Coronary artery (tissue), 2 donors: ENCODE results near the gene PGAM1.
"Not testable (repeated sequence)": the region's sequence is repeated elsewhere in the genome, so short reads cannot be mapped to it uniquely, and the experiment has no call there.

Experiments used
- DNase-seq: peaks from one replicate; pipeline ENCODE4 v3.0.0-alpha.2; 2017; ENCODE audit warnings: low spot score
- H3K27ac ChIP-seq, 2 donors: fragments of 200-600 bp; sonication (generic); one replicate each; pipeline ENCODE4 v1.5.1; 2016 to 2019
- H3K4me3 ChIP-seq: fragments of 200-600 bp; sonication (generic); 2 replicates; pipeline ENCODE4 v1.5.1; 2016; ENCODE audit warnings: mild to moderate bottlenecking, moderate library complexity
- TF ChIP-seq, protein P1 (sequence below): fragments of 200-600 bp; sonication (generic); IDR thresholded peaks from one replicate; pipeline ENCODE4 v1.5.1; 2019; ENCODE audit warnings: antibody characterized with exemption

Gene PGAM1

GRCh38 chr10:97407952-97408248, 18.1 kb upstream of the PGAM1 start:
- no peak overlapping the region for H3K27ac ChIP-seq
- TF ChIP-seq, protein P1, sequence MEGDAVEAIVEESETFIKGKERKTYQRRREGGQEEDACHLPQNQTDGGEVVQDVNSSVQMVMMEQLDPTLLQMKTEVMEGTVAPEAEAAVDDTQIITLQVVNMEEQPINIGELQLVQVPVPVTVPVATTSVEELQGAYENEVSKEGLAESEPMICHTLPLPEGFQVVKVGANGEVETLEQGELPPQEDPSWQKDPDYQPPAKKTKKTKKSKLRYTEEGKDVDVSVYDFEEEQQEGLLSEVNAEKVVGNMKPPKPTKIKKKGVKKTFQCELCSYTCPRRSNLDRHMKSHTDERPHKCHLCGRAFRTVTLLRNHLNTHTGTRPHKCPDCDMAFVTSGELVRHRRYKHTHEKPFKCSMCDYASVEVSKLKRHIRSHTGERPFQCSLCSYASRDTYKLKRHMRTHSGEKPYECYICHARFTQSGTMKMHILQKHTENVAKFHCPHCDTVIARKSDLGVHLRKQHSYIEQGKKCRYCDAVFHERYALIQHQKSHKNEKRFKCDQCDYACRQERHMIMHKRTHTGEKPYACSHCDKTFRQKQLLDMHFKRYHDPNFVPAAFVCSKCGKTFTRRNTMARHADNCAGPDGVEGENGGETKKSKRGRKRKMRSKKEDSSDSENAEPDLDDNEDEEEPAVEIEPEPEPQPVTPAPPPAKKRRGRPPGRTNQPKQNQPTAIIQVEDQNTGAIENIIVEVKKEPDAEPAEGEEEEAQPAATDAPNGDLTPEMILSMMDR, result no peak
- no peak overlapping the region for H3K4me3 ChIP-seq
- no peak for DNase-seq

- H3K27ac ChIP-seq, result peak overlapping the region in 1 of 2 donors; percentile 7
- TF ChIP-seq, protein P1, result no peak
- DNase-seq, result no peak
- H3K4me3 ChIP-seq, result no peak overlapping the region
These were observed 17.4 kb upstream of the PGAM1 start for GRCh38 chr10:97408496-97408992.

DNA sequence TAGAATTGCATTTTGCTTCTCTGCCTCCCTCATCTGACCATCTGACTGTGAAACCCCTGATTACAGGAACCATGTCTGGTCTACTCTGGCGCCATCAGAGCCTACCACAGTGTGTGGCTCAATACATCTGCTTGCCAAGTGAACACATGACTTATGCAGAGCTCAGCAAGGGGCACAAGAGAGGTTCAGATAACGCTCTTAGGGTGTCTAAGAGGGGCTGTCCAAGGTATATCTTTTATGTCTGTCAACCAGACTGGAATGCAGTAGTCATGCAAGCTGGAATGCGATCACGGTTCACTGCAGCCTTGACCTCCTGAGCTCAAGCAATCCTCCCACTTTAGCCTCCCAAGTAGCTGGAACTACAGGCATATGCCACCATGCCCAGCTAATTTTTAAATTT, 14.6 kb upstream of the PGAM1 start:
- DNase-seq, result no peak
- H3K27ac ChIP-seq, result no peak overlapping the region
- TF ChIP-seq, protein P1, result no peak
- H3K4me3 ChIP-seq, result no peak overlapping the region

- no peak for DNase-seq
- H3K4me3 ChIP-seq, result no peak overlapping the region
- H3K27ac ChIP-seq, result no peak overlapping the region
- TF ChIP-seq, protein P1, result no peak
These were observed 13.1 kb upstream of the PGAM1 start for GRCh38 chr10:97412891-97413304.

DNA sequence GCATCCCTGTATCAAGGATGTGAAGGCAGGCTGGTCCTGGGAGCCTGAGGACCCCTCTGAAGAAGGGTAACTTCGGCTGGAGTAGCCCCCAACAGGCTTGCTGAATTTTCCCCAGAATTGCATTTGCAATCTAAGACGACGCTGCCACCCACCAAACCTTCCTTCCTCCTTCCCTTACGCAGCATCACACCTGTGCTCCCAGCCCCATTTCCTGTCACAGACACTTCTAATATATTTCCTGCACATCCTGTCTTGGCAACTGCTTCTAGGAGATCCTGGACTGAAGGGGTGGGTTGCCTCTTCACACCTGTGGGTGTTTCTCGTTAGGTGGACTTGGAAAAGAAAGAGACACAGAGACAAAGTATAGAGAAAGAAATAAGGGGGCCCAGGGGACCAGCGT, 9.4 kb upstream of the PGAM1 start:
- no peak for DNase-seq
- Histone ChIP-seq H3K27ac (no peak overlapping the region), H3K4me3 (no peak overlapping the region)
- TF ChIP-seq, protein P1, result no peak

DNA sequence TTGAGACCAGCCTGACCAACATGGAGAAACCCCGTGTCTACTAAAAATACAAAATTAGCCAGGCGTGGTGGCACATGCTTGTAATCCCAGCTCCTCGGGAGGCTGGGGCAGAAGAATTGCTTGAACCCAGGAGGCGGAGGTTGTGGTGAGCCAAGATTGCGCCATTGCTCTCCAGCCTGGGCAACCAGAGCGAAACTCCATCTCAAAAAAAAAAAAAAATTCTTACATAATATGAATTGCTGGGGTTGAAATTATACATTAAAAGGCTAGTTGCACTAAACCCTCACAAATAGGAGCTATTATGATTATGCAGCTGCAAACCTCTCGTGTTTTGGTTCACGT, 2.3 kb upstream of the PGAM1 start:
- not testable (repeated sequence) for DNase-seq, H3K4me3 ChIP-seq, H3K27ac ChIP-seq

DNA sequence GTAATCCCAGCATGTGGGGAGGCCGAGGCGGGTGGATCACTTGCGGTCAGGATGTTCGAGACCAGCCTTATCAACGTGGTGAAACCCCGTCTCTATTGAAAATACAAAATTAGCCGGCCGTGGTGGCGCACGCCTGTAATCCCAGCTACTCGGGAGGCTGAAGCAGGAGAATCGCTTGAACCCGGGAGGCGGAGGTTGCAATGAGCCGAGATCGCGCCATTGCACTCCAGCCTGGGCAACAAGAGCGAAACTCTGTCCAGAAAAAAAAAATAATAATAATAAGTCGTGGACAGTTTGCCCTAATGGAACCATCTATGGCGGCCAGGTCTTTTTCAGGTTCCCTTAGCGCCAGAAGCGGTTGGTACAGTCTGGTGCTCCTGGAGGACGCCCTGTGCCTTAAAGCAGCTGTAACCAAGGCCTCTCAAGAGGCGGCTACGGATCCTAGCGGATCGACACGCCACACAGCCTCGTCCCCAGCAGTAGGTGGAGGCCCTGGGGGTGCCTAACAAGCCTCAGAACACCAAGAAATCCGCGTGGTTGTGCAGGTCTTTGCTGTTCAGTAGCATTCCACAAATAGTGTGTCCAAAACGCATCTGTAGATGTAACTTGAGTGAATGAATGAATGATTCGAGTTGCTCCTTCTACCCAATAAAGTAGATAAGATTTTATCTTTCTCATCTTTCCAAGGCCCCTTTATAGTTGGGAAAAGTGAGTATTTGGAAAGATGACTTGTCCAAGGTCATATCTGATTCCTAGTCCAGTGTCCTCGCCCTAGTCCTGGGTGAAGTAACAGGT, 982 bp downstream of the PGAM1 start:
- H3K4me3 ChIP-seq, result peak overlapping the region; percentile 97
- DNase-seq, result no peak
- TF ChIP-seq, protein P1, result no peak
- H3K27ac ChIP-seq, result peak overlapping the region; percentile 69 to 93
